Superior temporal gyrus (tissue), 1 donor: ENCODE results near the gene TAF1L.

Experiments
- DNase-seq: peaks from one replicate; pipeline ENCODE4 v3.0.0-alpha.2; 2016; ENCODE audit errors: extremely low spot score

The TAF1L gene

GRCh38 chr9:32590898-32591297, 44.6 kb downstream of the TAF1L start:
- no peak for DNase-seq

GRCh38 chr9:32590476-32590875, 45.0 kb downstream of the TAF1L start:
- no peak for DNase-seq

- DNase-seq = peak; percentile 85
Measured at GRCh38 chr9:32589083-32589723, 46.3 kb downstream of the TAF1L start.

DNA sequence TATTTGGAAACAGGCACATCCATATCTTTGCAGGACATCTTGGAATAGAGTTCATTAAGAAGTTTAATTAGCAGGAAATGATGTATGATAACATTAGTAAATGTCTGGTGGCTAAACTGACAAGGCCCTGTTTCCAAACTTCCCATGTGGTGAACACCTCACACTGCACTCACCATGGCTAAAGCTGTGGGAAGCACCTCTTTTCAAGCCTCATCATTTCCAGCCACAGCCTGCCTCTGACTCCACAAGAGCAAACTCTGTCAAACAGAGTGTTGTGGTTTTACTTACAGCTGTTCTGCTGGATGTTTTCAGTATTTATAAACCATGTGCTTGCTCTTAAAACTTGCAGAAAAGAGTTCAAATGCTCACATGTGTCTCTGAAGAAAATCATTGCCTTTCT, 47.6 kb downstream of the TAF1L start:
- DNase-seq = no peak

DNA sequence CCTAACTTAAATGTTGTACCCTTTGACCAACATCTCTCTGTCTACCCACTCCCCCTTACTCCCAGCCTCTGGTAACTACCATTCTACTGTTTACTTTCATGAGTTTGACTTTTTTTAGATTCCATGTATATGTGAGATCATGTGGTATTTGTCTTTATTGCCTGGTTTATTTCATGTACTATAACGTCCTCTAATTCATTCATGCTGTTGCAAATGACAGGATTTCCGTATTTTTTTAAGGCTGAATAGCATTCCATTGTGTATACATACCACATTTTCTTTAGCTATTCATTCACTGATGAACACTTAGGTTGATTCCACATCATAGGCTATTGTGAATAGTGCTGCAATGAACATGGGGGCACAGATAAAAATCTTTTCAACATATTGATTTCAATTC, 50.7 kb downstream of the TAF1L start:
- no peak for DNase-seq

DNA sequence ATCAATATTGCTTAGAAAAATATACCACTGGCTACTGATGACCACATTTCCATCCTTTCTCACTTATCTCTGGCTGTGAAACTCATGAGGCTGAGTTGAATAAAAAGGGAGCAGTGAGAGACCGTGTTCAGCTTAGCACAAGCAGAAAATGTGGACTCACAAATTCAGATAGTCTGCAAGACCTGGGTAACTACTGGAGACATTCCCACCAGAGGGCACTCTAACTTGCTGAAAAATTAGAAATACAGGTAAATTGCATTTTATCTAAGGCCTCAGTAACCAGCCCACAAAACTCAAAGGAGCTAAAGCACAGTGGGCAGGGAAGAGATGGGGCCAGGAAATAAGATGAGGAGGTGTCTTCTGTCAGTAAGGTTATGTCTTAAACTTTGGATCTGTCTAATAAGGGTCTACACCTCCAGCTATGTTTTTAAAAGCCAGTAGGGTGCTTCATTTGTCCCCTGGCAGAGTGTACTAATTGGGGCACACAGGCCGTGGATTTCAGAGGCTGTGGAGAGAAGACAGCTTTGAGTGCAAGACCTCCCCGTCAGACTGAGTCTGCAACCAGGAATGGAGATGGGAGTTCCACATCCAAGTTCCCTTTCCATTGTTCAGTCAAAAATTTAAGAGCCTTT, 53.8 kb downstream of the TAF1L start:
- peak; percentile 78 for DNase-seq

DNA sequence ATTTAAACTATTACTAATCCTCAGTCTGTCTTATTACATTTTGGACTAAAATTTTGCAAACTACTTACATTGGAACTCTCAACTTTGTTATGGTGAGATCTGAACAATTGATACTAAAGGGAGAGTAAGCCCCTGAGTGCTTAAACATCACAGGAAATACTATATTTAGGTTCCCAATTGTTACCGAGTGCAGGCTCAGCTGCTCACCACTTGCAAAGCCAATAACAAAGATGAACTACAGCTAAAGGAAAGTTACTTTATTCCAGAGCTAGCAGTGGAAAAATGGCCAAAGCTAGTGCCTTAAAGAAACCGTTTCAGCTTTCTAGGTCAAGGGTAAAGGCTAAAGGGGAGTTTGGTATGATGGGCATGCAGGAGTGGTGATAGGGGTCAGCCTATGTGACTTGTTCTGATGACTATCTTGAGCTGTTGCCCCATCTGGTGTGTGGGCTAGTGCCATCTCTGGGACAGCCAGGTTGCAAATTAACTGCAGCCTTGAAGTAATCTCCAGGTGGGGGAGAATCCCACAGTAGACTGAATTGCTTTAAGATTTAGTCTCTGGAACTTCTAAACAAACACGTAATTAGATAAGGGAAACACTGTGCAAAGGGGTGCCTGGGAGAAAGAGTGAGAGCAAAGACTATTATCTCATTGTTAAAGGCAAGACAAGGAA, 54.7 kb downstream of the TAF1L start:
- no peak for DNase-seq

DNA sequence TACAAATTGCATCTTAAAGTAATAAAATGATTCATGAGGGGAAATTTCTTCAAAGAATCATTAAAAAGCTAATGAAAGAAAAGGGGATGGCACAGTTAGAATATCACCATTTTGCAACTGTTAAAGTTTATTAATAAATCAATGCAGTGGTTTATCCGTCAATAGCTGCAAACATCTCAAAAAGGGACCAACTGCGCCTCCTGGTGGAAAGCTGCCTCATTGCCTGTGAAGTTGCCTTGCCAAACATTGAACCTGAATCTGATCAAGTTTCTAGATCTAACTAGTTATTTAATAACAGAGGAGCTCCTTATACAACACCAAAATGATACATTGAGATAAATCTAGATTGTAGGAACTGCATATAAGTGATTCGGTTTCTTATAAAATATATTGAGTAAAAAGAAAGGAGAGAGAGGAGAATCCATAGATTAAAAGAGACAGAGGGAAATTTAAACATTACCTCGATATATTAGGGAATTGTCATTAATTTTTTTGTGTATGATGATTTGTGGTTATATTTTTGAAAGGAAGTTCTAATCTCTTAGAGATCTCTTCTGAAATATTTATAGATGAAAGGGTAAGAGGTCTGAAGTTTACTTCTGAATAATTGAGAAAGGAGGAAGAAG, 55.6 kb downstream of the TAF1L start:
- DNase-seq = peak; percentile 88
